ENCODE data around the gene TOMM20.

GRCh38 chr1:235100194-235100772, 28.4 kb downstream of the TOMM20 start:
- no peak for TF ChIP-seq L3MBTL2 (conservative IDR thresholded peaks at IDR 0.05)
- no peak for TF ChIP-seq BHLHE40 (IDR thresholded peaks at IDR 0.05; ENCODE audit: borderline replicate concordance)
- no peak for TF ChIP-seq PKNOX1 (IDR thresholded peaks at IDR 0.05)
- no peak for TF ChIP-seq FOXA1 (IDR thresholded peaks at IDR 0.05)
- TF ChIP-seq TARDBP (IDR thresholded peaks at IDR 0.05), result no peak
- TF ChIP-seq ZNF384 (IDR thresholded peaks at IDR 0.05), result no peak
- TF ChIP-seq HDGF (IDR thresholded peaks at IDR 0.05; ENCODE audit: borderline replicate concordance), result no peak
- no peak for TF ChIP-seq SUZ12 (IDR thresholded peaks at IDR 0.05)
- TF ChIP-seq SP1 (IDR thresholded peaks at IDR 0.05), result no peak
- no peak for TF ChIP-seq CTBP1 (IDR thresholded peaks at IDR 0.05; ENCODE audit: borderline replicate concordance)
- TF ChIP-seq FOXM1 (IDR thresholded peaks at IDR 0.05; ENCODE audit: borderline replicate concordance), result no peak
- no peak for TF ChIP-seq FOXK2 (IDR thresholded peaks at IDR 0.05)
